Measurements from ENCODE around the gene CCNL2. TPM values are rescaled to one million over a fixed set of nuclear protein-coding genes. Genes with fewer than 3 reads are reported as not detected.

CCNL2 gene
- total and polyA plus RNA-seq, 2 experiments from 2014 or later, result 166 to 284 TPM

- peak overlapping the region; percentile 90 for H3K4me2 ChIP-seq
- peak overlapping the region; percentile 45 for H3K4me3 ChIP-seq
- no peaks in the 10 kb centered on the region for H3K27me3 ChIP-seq
- TF ChIP-seq EZH2 (IDR thresholded peaks at IDR 0.05; ENCODE audit: borderline replicate concordance), result no peak
- no peak for TF ChIP-seq EZH2phosphoT487 (IDR thresholded peaks at IDR 0.05; ENCODE audit: low read depth, severe bottlenecking, unreplicated experiment)
- TF ChIP-seq CTCF (IDR thresholded peaks at IDR 0.05; ENCODE audit: poor library complexity), result no peak
- H3K4me1 ChIP-seq (ENCODE audit: insufficient read depth), result peaks cover 48% of the 10 kb centered on the region
- peaks cover 16% of the 10 kb centered on the region for H4K20me1 ChIP-seq (ENCODE audit: insufficient read depth, poor library complexity, severe bottlenecking)
- H3K36me3 ChIP-seq (replicated peaks; ENCODE audit: insufficient read depth, low read depth), result no peaks in the 10 kb centered on the region
- peak; percentile 71 for DNase-seq (ENCODE audit: low spot score)
- WGBS (ENCODE audit: low lambda C conversion rate, missing lambda C conversion rate), result 29% methylated on average over 41 of the region's 52 CpGs
- no peak overlapping the region for H2AFZ ChIP-seq
- H3K79me2 ChIP-seq, result peaks cover 41% of the 10 kb centered on the region
- H3K9me2 ChIP-seq (replicated peaks; ENCODE audit: insufficient read depth), result no peaks in the 10 kb centered on the region
- H3K27ac ChIP-seq, result no peak overlapping the region
- no peaks in the 10 kb centered on the region for H3K9me3 ChIP-seq (ENCODE audit: low read depth)
Measured at GRCh38 chr1:1355416-1355815, 43.7 kb downstream of the CCNL2 start.

- peaks cover 41% of the 10 kb centered on the region for H3K79me2 ChIP-seq
Measured at GRCh38 chr1:1354271-1355247, 44.6 kb downstream of the CCNL2 start.

GRCh38 chr1:1353389-1354151 is 45.6 kb downstream of the CCNL2 start:
- Histone ChIP-seq H3K27me3 (no peaks in the 10 kb centered on the region), H4K20me1 (ENCODE audit: insufficient read depth, poor library complexity, severe bottlenecking) (peaks cover 16% of the 10 kb centered on the region)

More at GRCh38 chr1:1354271-1355247, 44.6 kb downstream of the CCNL2 start:
- DNase-seq (ENCODE audit: low spot score), result no peak
- H3K4me2 ChIP-seq, result peak overlapping the region; percentile 90
- H4K20me1 ChIP-seq (ENCODE audit: insufficient read depth, poor library complexity, severe bottlenecking), result peaks cover 16% of the 10 kb centered on the region
- no peak for TF ChIP-seq EZH2phosphoT487 (IDR thresholded peaks at IDR 0.05; ENCODE audit: low read depth, severe bottlenecking, unreplicated experiment)
- no peak for TF ChIP-seq CTCF (IDR thresholded peaks at IDR 0.05; ENCODE audit: poor library complexity)
- TF ChIP-seq EZH2 (IDR thresholded peaks at IDR 0.05; ENCODE audit: borderline replicate concordance), result no peak
- H3K4me1 ChIP-seq (ENCODE audit: insufficient read depth), result peaks cover 39% of the 10 kb centered on the region
- no peaks in the 10 kb centered on the region for H3K36me3 ChIP-seq (replicated peaks; ENCODE audit: insufficient read depth, low read depth)
- 66% methylated on average over 83 of the region's 116 CpGs for WGBS (ENCODE audit: low lambda C conversion rate, missing lambda C conversion rate)
- H3K4me3 ChIP-seq, result no peak overlapping the region
- no peak overlapping the region for H2AFZ ChIP-seq
- no peaks in the 10 kb centered on the region for H3K9me2 ChIP-seq (replicated peaks; ENCODE audit: insufficient read depth)
- H3K27me3 ChIP-seq, result no peaks in the 10 kb centered on the region
- no peaks in the 10 kb centered on the region for H3K9me3 ChIP-seq (ENCODE audit: low read depth)
- no peak overlapping the region for H3K27ac ChIP-seq

More at GRCh38 chr1:1353389-1354151, 45.6 kb downstream of the CCNL2 start:
- Histone ChIP-seq H3K27ac (no peak overlapping the region), H3K4me1 (ENCODE audit: insufficient read depth) (peaks cover 29% of the 10 kb centered on the region), H2AFZ (no peak overlapping the region), H3K36me3 (replicated peaks; ENCODE audit: insufficient read depth, low read depth) (no peaks in the 10 kb centered on the region), H3K4me3 (no peak overlapping the region), H3K4me2 (no peak overlapping the region), H3K9me3 (ENCODE audit: low read depth) (no peaks in the 10 kb centered on the region), H3K79me2 (peaks cover 44% of the 10 kb centered on the region), H3K9me2 (replicated peaks; ENCODE audit: insufficient read depth) (no peaks in the 10 kb centered on the region)
- 72% methylated on average over 22 of the region's 28 CpGs for WGBS (ENCODE audit: low lambda C conversion rate, missing lambda C conversion rate)
- TF ChIP-seq CTCF (IDR thresholded peaks at IDR 0.05; ENCODE audit: poor library complexity), result no peak
- TF ChIP-seq EZH2 (IDR thresholded peaks at IDR 0.05; ENCODE audit: borderline replicate concordance), result no peak
- no peak for TF ChIP-seq EZH2phosphoT487 (IDR thresholded peaks at IDR 0.05; ENCODE audit: low read depth, severe bottlenecking, unreplicated experiment)
- no peak for DNase-seq (ENCODE audit: low spot score)

Data from hepatocyte (in vitro differentiated cells).